HEK293 (cell line): ENCODE data around the gene KREMEN2.

Experiments used
- BCL11A ChIP-seq: fragments of 450-650 bp; formaldehyde crosslinking; IDR thresholded peaks from 2 replicates; pipeline ENCODE4 v1.5.1; 2016; ENCODE audit warnings: low read depth, missing biosample characterization, missing genetic modification characterization
- GLI2 ChIP-seq: fragments of 450-650 bp; formaldehyde crosslinking; IDR thresholded peaks from 2 replicates; pipeline ENCODE4; 2017; ENCODE audit warnings: missing biosample characterization, missing genetic modification characterization, low read depth, borderline replicate concordance
- GLI4 ChIP-seq: fragments of 450-650 bp; formaldehyde crosslinking; IDR thresholded peaks from 2 replicates; pipeline ENCODE4 v1.5.1; 2016; ENCODE audit warnings: missing biosample characterization, missing genetic modification characterization
- HOXD13 ChIP-seq: sonication (generic); formaldehyde crosslinking; IDR thresholded peaks from 2 replicates; pipeline ENCODE4 v1.8.0; 2022; ENCODE audit warnings: missing genetic modification reagents, borderline replicate concordance
- OSR2 ChIP-seq: fragments of 450-650 bp; formaldehyde crosslinking; IDR thresholded peaks from 2 replicates; pipeline ENCODE4 v1.5.1; 2016; ENCODE audit warnings: missing biosample characterization, missing genetic modification characterization
- PRDM10 ChIP-seq: fragments of 450-650 bp; formaldehyde crosslinking; IDR thresholded peaks from 2 replicates; pipeline ENCODE4 v1.5.1; 2016; ENCODE audit warnings: missing biosample characterization, missing genetic modification characterization
- SALL2 ChIP-seq: fragments of 450-650 bp; formaldehyde crosslinking; IDR thresholded peaks from 2 replicates; pipeline ENCODE4 v1.5.0; 2017; ENCODE audit warnings: missing biosample characterization, mild to moderate bottlenecking, missing genetic modification characterization, borderline replicate concordance
- YY2 ChIP-seq: fragments of 450-650 bp; formaldehyde crosslinking; IDR thresholded peaks from 2 replicates; pipeline ENCODE4 v1.5.1; 2016; ENCODE audit warnings: missing biosample characterization, missing genetic modification characterization
- ZBTB10 ChIP-seq: fragments of 450-650 bp; formaldehyde crosslinking; IDR thresholded peaks from 2 replicates; pipeline ENCODE4 v1.5.1; 2016; ENCODE audit warnings: missing biosample characterization, missing genetic modification characterization
- ZBTB21 ChIP-seq: fragments of 450-650 bp; formaldehyde crosslinking; IDR thresholded peaks from 2 replicates; pipeline ENCODE4 v1.5.1; 2017; ENCODE audit warnings: missing biosample characterization, missing genetic modification characterization
- ZBTB26 ChIP-seq: fragments of 450-650 bp; formaldehyde crosslinking; optimal IDR thresholded peaks from 2 replicates; pipeline ENCODE3; 2016; ENCODE audit warnings: missing biosample characterization, mild to moderate bottlenecking, missing genetic modification characterization
- ZBTB49 ChIP-seq: fragments of 450-650 bp; formaldehyde crosslinking; IDR thresholded peaks from 2 replicates; pipeline ENCODE4 v1.5.1; 2016; ENCODE audit warnings: missing biosample characterization, missing genetic modification characterization, low read depth
- ZFP69B ChIP-seq: fragments of 450-650 bp; formaldehyde crosslinking; IDR thresholded peaks from 2 replicates; pipeline ENCODE4 v1.5.1; 2016; ENCODE audit warnings: missing biosample characterization, missing genetic modification characterization
- ZIC2 ChIP-seq: fragments of 450-650 bp; formaldehyde crosslinking; IDR thresholded peaks from 2 replicates; pipeline ENCODE4 v1.5.1; 2016; ENCODE audit warnings: missing biosample characterization, missing genetic modification characterization
- ZNF133 ChIP-seq: fragments of 450-650 bp; formaldehyde crosslinking; IDR thresholded peaks from 2 replicates; pipeline ENCODE4 v1.5.1; 2016; ENCODE audit warnings: missing biosample characterization, missing genetic modification characterization
- ZNF221 ChIP-seq: fragments of 450-650 bp; formaldehyde crosslinking; IDR thresholded peaks from 2 replicates; pipeline ENCODE4 v1.5.1; 2017; ENCODE audit warnings: missing biosample characterization, missing genetic modification characterization, borderline replicate concordance
- ZNF223 ChIP-seq: fragments of 450-650 bp; formaldehyde crosslinking; IDR thresholded peaks from 2 replicates; pipeline ENCODE4 v1.5.1; 2016; ENCODE audit warnings: missing biosample characterization, missing genetic modification characterization
- ZNF335 ChIP-seq: fragments of 450-650 bp; formaldehyde crosslinking; conservative IDR thresholded peaks from 2 replicates; pipeline ENCODE4 v1.5.1; 2016; ENCODE audit warnings: missing biosample characterization, missing genetic modification characterization
- ZNF354C ChIP-seq: fragments of 450-650 bp; formaldehyde crosslinking; IDR thresholded peaks from 2 replicates; pipeline ENCODE4 v1.5.1; 2016; ENCODE audit warnings: missing biosample characterization, missing genetic modification characterization, low read depth, borderline replicate concordance
- ZNF391 ChIP-seq: fragments of 450-650 bp; formaldehyde crosslinking; IDR thresholded peaks from 2 replicates; pipeline ENCODE4 v1.5.1; 2016; ENCODE audit warnings: low read depth, missing biosample characterization, missing genetic modification characterization, borderline replicate concordance
- ZNF558 ChIP-seq: fragments of 450-650 bp; formaldehyde crosslinking; IDR thresholded peaks from 2 replicates; pipeline ENCODE4 v1.5.1; 2016; ENCODE audit warnings: missing biosample characterization, missing genetic modification characterization
- ZNF560 ChIP-seq: fragments of 450-650 bp; formaldehyde crosslinking; IDR thresholded peaks from 2 replicates; pipeline ENCODE4 v1.5.1; 2017; ENCODE audit warnings: missing biosample characterization, missing genetic modification characterization, borderline replicate concordance
- ZNF639 ChIP-seq: fragments of 450-650 bp; formaldehyde crosslinking; IDR thresholded peaks from 2 replicates; pipeline ENCODE4 v1.5.1; 2016; ENCODE audit warnings: missing biosample characterization, missing genetic modification characterization
- ZNF654 ChIP-seq: fragments of 450-650 bp; formaldehyde crosslinking; IDR thresholded peaks from 2 replicates; pipeline ENCODE4 v1.5.1; 2016; ENCODE audit warnings: low read depth, missing biosample characterization, missing genetic modification characterization
- ZNF664 ChIP-seq: fragments of 450-650 bp; formaldehyde crosslinking; IDR thresholded peaks from 2 replicates; pipeline ENCODE4 v1.5.1; 2016; ENCODE audit warnings: missing biosample characterization, missing genetic modification characterization
- ZNF704 ChIP-seq: fragments of 450-650 bp; formaldehyde crosslinking; IDR thresholded peaks from 2 replicates; pipeline ENCODE4 v1.5.1; 2016; ENCODE audit warnings: missing biosample characterization, missing genetic modification characterization
- ZNF776 ChIP-seq: fragments of 450-650 bp; formaldehyde crosslinking; IDR thresholded peaks from 2 replicates; pipeline ENCODE4 v1.5.0; 2017; ENCODE audit warnings: missing biosample characterization, missing genetic modification characterization, borderline replicate concordance
- ZNF843 ChIP-seq: fragments of 450-650 bp; formaldehyde crosslinking; IDR thresholded peaks from 2 replicates; pipeline ENCODE4 v1.5.1; 2016; ENCODE audit warnings: missing biosample characterization, missing genetic modification characterization

Gene KREMEN2

GRCh38 chr16:2927010-2927646, 36.9 kb upstream of the KREMEN2 start (continued):
- TF ChIP-seq ZNF560 (no peak), ZNF221 (tag by site-specific recombination) (no peak), ZFP69B (tag by site-specific recombination) (no peak), HOXD13 (CRISPR knock-in tag) (no peak), SALL2 (tag by site-specific recombination) (no peak), ZNF776 (tag by site-specific recombination) (no peak), ZNF391 (tag by site-specific recombination) (no peak), GLI4 (tag by site-specific recombination) (no peak), ZNF639 (no peak), ZNF843 (no peak), ZNF704 (tag by site-specific recombination) (no peak), GLI2 (no peak), ZBTB21 (tag by site-specific recombination) (peak; percentile 79), ZNF664 (tag by site-specific recombination) (no peak), YY2 (tag by site-specific recombination) (peak; percentile 61), ZIC2 (peak; percentile 63), BCL11A (no peak), PRDM10 (tag by site-specific recombination) (0 out of 2 replicates have a peak, but pooled peaks have one; percentile 24), ZNF223 (tag by site-specific recombination) (no peak), OSR2 (tag by site-specific recombination) (no peak), ZNF558 (tag by site-specific recombination) (no peak), ZNF133 (tag by site-specific recombination) (no peak), ZNF654 (tag by site-specific recombination) (peak; percentile 97), ZBTB26 (peak; percentile 21), ZNF354C (tag by site-specific recombination) (no peak), ZBTB10 (tag by site-specific recombination) (no peak), ZNF335 (peak; percentile 53), ZBTB49 (tag by site-specific recombination) (no peak)
